WI38 (cell line): ENCODE data around the gene STS.

Experiments
- H3K4me3 ChIP-seq: 2 replicates; pipeline ENCODE4 v1.5.1; 2011; ENCODE audit warnings: low read depth, mild to moderate bottlenecking, control low read depth, low read length
- CTCF ChIP-seq: IDR thresholded peaks from 2 replicates; pipeline ENCODE4 v1.5.1; 2012; ENCODE audit warnings: low read depth, mild to moderate bottlenecking, control low read depth, low read length

The STS gene

GRCh38 chrX:7149411-7149810, 1.9 kb downstream of the STS start:
- TF ChIP-seq CTCF: no peak
- H3K4me3 ChIP-seq: no peak overlapping the region

GRCh38 chrX:7153231-7153630, 5.7 kb downstream of the STS start:
- H3K4me3 ChIP-seq: no peak overlapping the region
- no peak for TF ChIP-seq CTCF

- TF ChIP-seq CTCF: no peak
- H3K4me3 ChIP-seq: no peak overlapping the region
These were observed 6.6 kb downstream of the STS start for GRCh38 chrX:7154041-7154597.

- no peak for TF ChIP-seq CTCF
- H3K4me3 ChIP-seq: no peak overlapping the region
These were observed 7.7 kb downstream of the STS start for GRCh38 chrX:7155163-7155562.

- no peak overlapping the region for H3K4me3 ChIP-seq
- TF ChIP-seq CTCF: no peak
These were observed 9.4 kb downstream of the STS start for GRCh38 chrX:7156879-7157278.

- no peak overlapping the region for H3K4me3 ChIP-seq
- TF ChIP-seq CTCF: no peak
These were observed 11.0 kb downstream of the STS start for GRCh38 chrX:7158468-7158990.

- H3K4me3 ChIP-seq: no peak overlapping the region
- no peak for TF ChIP-seq CTCF
These were observed 11.8 kb downstream of the STS start for GRCh38 chrX:7159149-7159861.
